SK-N-SH treated with all-trans-retinoic acid at 6 μM for 48 hours (cell line): ENCODE data around the gene KIFC3.

ENCODE experiments used
- ARNTL ChIP-seq: fragments of 450-650 bp; formaldehyde crosslinking; IDR thresholded peaks from 2 replicates; pipeline ENCODE4 v1.5.0; 2020; ENCODE audit warnings: low read depth, mild to moderate bottlenecking, moderate library complexity, borderline replicate concordance
- BACH2 ChIP-seq: fragments of 250-450 bp; sonication (Bioruptor Pico); IDR thresholded peaks from 2 replicates; pipeline ENCODE4 v1.9.0; 2021; ENCODE audit warnings: mild to moderate bottlenecking, borderline replicate concordance
- CREB5 ChIP-seq: fragments of 250-450 bp; sonication (Bioruptor Pico); IDR thresholded peaks from 2 replicates; pipeline ENCODE4 v1.5.1; 2020; ENCODE audit warnings: low read depth, mild to moderate bottlenecking, moderate library complexity
- CSDC2 ChIP-seq: fragments of 250-450 bp; sonication (Bioruptor Pico); IDR thresholded peaks from 2 replicates; pipeline ENCODE4 v1.5.0; 2020; ENCODE audit warnings: mild to moderate bottlenecking, moderate library complexity
- CSRNP3 ChIP-seq: fragments of 250-450 bp; sonication (Bioruptor Pico); IDR thresholded peaks from 2 replicates; pipeline ENCODE4 v1.5.1; 2021; ENCODE audit warnings: mild to moderate bottlenecking, moderate library complexity
- ESRRG ChIP-seq: fragments of 250-450 bp; sonication (Bioruptor Pico); IDR thresholded peaks from 2 replicates; pipeline ENCODE4 v1.6.1; 2021; ENCODE audit warnings: mild to moderate bottlenecking
- PATZ1 ChIP-seq: fragments of 250-450 bp; sonication (Bioruptor Pico); IDR thresholded peaks from 2 replicates; pipeline ENCODE4 v1.8.0; 2020; ENCODE audit warnings: mild to moderate bottlenecking, moderate library complexity, borderline replicate concordance
- POU6F1 ChIP-seq: fragments of 250-450 bp; sonication (Bioruptor Pico); IDR thresholded peaks from 2 replicates; pipeline ENCODE4 v1.8.0; 2021; ENCODE audit warnings: low read depth, mild to moderate bottlenecking, moderate library complexity, borderline replicate concordance
- PPARA ChIP-seq: fragments of 250-450 bp; sonication (Bioruptor Pico); IDR thresholded peaks from 2 replicates; pipeline ENCODE4 v1.5.0; 2020; ENCODE audit warnings: mild to moderate bottlenecking, borderline replicate concordance
- RARB ChIP-seq: fragments of 250-450 bp; sonication (Bioruptor Pico); IDR thresholded peaks from 2 replicates; pipeline ENCODE4 v1.8.0; 2021; ENCODE audit warnings: mild to moderate bottlenecking, moderate library complexity
- ZC3H10 ChIP-seq: fragments of 250-450 bp; sonication (Bioruptor Pico); IDR thresholded peaks from 2 replicates; pipeline ENCODE4 v1.5.1; 2021; ENCODE audit warnings: mild to moderate bottlenecking, moderate library complexity
- ZFP3 ChIP-seq: fragments of 250-450 bp; sonication (Bioruptor Pico); IDR thresholded peaks from 2 replicates; pipeline ENCODE4 v1.5.0; 2020; ENCODE audit warnings: mild to moderate bottlenecking, moderate library complexity
- ZNF565 ChIP-seq: fragments of 450-650 bp; formaldehyde crosslinking; conservative IDR thresholded peaks from 2 replicates; pipeline ENCODE4 v1.5.0; 2020; ENCODE audit warnings: low read depth, mild to moderate bottlenecking, moderate library complexity

- no peak for TF ChIP-seq RARB (CRISPR knock-in tag)
- no peak for TF ChIP-seq ARNTL (CRISPR knock-in tag)
- TF ChIP-seq ZFP3, result no peak
- no peak for TF ChIP-seq ZC3H10 (CRISPR knock-in tag)
- no peak for TF ChIP-seq ZNF565
- no peak for TF ChIP-seq PATZ1
- TF ChIP-seq ESRRG, result no peak
- TF ChIP-seq PPARA (CRISPR knock-in tag), result no peak
- 0 out of 2 replicates have a peak, but pooled peaks have one; percentile 25 for TF ChIP-seq CSDC2 (CRISPR knock-in tag)
- no peak for TF ChIP-seq CSRNP3 (CRISPR knock-in tag)
- no peak for TF ChIP-seq POU6F1 (CRISPR knock-in tag)
- TF ChIP-seq CREB5 (CRISPR knock-in tag), result no peak
- no peak for TF ChIP-seq BACH2
These were observed 13.9 kb upstream of the KIFC3 start for GRCh38 chr16:57815987-57816745.
